Neural cell (in vitro differentiated cells): ENCODE measurements around the gene SLC27A4. TPM values are rescaled to one million over a fixed set of nuclear protein-coding genes. Genes with fewer than 3 reads are reported as not detected.
"Not testable (repeated sequence)": the region's sequence is repeated elsewhere in the genome, so short reads cannot be mapped to it uniquely, and the experiment has no call there.

Experiments used
- H2AFZ ChIP-seq: fragments of 200-600, 300-800 bp; sonication (generic), shearing (Covaris generic); 2 replicates; pipeline ENCODE4 v1.6.0; 2014; ENCODE audit warnings: low read depth, mild to moderate bottlenecking, antibody characterized with exemption, low read length, moderate library complexity
- H3F3A ChIP-seq: fragments of 200-600 bp; shearing (Covaris generic); 2 replicates; pipeline ENCODE4 v1.6.1; 2016; ENCODE audit warnings: mild to moderate bottlenecking, moderate library complexity, mixed read lengths, antibody characterized with exemption, low read length; ENCODE audit not compliant: insufficient read depth, poor library complexity, severe bottlenecking
- H3K27ac ChIP-seq: fragments of 200-600, 300-800 bp; sonication (generic), shearing (Covaris generic); 2 replicates; pipeline ENCODE4 v1.5.1; 2014; ENCODE audit warnings: mild to moderate bottlenecking, low read length, moderate library complexity
- H3K27me3 ChIP-seq: fragments of 300-800, 200-600 bp; sonication (generic), shearing (Covaris generic); 2 replicates; pipeline ENCODE4 v1.6.0; 2014; ENCODE audit warnings: mild to moderate bottlenecking, low read depth, low read length, moderate library complexity; ENCODE audit not compliant: insufficient read depth
- H3K36me3 ChIP-seq: fragments of 300-800, 200-600 bp; sonication (generic), shearing (Covaris generic); 2 replicates; pipeline ENCODE4 v1.5.1; 2014; ENCODE audit warnings: mild to moderate bottlenecking, antibody characterized with exemption, low read length, moderate library complexity; ENCODE audit not compliant: insufficient read depth
- H3K4me2 ChIP-seq: fragments of 300-800, 200-600 bp; sonication (generic), shearing (Covaris generic); 2 replicates; pipeline ENCODE4 v1.6.0; 2014; ENCODE audit warnings: mild to moderate bottlenecking, low read length
- H3K4me3 ChIP-seq: fragments of 300-800, 200-600 bp; sonication (generic), shearing (Covaris generic); 2 replicates; pipeline ENCODE4 v1.5.1; 2014; ENCODE audit warnings: mild to moderate bottlenecking, low read length, moderate library complexity
- H3K79me2 ChIP-seq: fragments of 200-600 bp; shearing (Covaris generic); replicated peaks from 2 replicates; pipeline ENCODE4 v1.6.0; 2014; ENCODE audit warnings: mild to moderate bottlenecking, low read length, moderate library complexity; ENCODE audit not compliant: insufficient read depth
- H3K9ac ChIP-seq: fragments of 300-800, 200-600 bp; sonication (generic), shearing (Covaris generic); 2 replicates; pipeline ENCODE4 v1.6.1; 2016; ENCODE audit warnings: mild to moderate bottlenecking, low read length, mixed read lengths
- H3K9me2 ChIP-seq: fragments of 200-600 bp; shearing (Covaris generic); 2 replicates; pipeline ENCODE4 v1.6.1; 2016; ENCODE audit warnings: mild to moderate bottlenecking, low read length, mixed read lengths; ENCODE audit not compliant: insufficient read depth
- H3K9me3 ChIP-seq: fragments of 200-600, 300-800 bp; sonication (generic), shearing (Covaris generic); 2 replicates; pipeline ENCODE4 v1.6.1; 2016; ENCODE audit warnings: mild to moderate bottlenecking, mixed run types, low read length, moderate library complexity, mixed read lengths
- H4K20me1 ChIP-seq: fragments of 200-600 bp; shearing (Covaris generic); 2 replicates; pipeline ENCODE4 v1.6.1; 2016; ENCODE audit warnings: mild to moderate bottlenecking, mixed run types; ENCODE audit not compliant: insufficient read depth
- EP300 ChIP-seq: fragments of 450-650 bp; conservative IDR thresholded peaks from 2 replicates; pipeline ENCODE4 v1.6.1; 2014; ENCODE audit warnings: antibody characterized with exemption, mild to moderate bottlenecking, moderate library complexity; ENCODE audit not compliant: poor library complexity, severe bottlenecking
- EZH2 ChIP-seq: fragments of 200-600, 300-800 bp; shearing (Covaris generic), sonication (generic); IDR thresholded peaks from 2 replicates; pipeline ENCODE4 v1.6.1; 2014; ENCODE audit warnings: antibody characterized with exemption, low read length, borderline replicate concordance, mild to moderate bottlenecking; ENCODE audit not compliant: insufficient read depth, poor library complexity, severe bottlenecking
- MXI1 ChIP-seq: fragments of 450-650 bp; conservative IDR thresholded peaks from 2 replicates; pipeline ENCODE4 v1.6.1; 2014; ENCODE audit warnings: antibody characterized with exemption, mild to moderate bottlenecking; ENCODE audit not compliant: poor library complexity, severe bottlenecking
- POLR2AphosphoS5 ChIP-seq: IDR thresholded peaks from 2 replicates; pipeline ENCODE4 v1.6.1; 2012
- RAD21 ChIP-seq: fragments of 450-650 bp; conservative IDR thresholded peaks from 2 replicates; pipeline ENCODE4 v1.6.1; 2014; ENCODE audit warnings: antibody characterized with exemption, mild to moderate bottlenecking, moderate library complexity
- SMC3 ChIP-seq: fragments of 450-650 bp; conservative IDR thresholded peaks from 2 replicates; pipeline ENCODE4 v1.6.1; 2014; ENCODE audit warnings: antibody characterized with exemption, mild to moderate bottlenecking, moderate library complexity; ENCODE audit not compliant: poor library complexity
- TAF1 ChIP-seq: IDR thresholded peaks from 2 replicates; pipeline ENCODE4 v1.6.1; 2012; ENCODE audit warnings: low read depth
- polyA plus RNA-seq: library from polyadenylated mRNA; depleted of rRNA; stranded (reverse); fragments of >200 nt; gene quantifications from 2 replicates; pipeline ENCODE4 v1.2.3, GENCODE V29; 2014
- TF ChIP-seq, protein P1 (sequence below): fragments of 450-650 bp; IDR thresholded peaks from 2 replicates; pipeline ENCODE4 v1.5.1; 2014; ENCODE audit warnings: antibody characterized with exemption, mild to moderate bottlenecking, moderate library complexity; ENCODE audit not compliant: poor library complexity, severe bottlenecking
- TF ChIP-seq, protein P2 (sequence below): IDR thresholded peaks from 2 replicates; pipeline ENCODE4 v1.6.1; 2012; ENCODE audit warnings: borderline replicate concordance

SLC27A4 gene
- polyA plus RNA-seq, 1 donor from 2014 or later = 31.6 TPM

DNA sequence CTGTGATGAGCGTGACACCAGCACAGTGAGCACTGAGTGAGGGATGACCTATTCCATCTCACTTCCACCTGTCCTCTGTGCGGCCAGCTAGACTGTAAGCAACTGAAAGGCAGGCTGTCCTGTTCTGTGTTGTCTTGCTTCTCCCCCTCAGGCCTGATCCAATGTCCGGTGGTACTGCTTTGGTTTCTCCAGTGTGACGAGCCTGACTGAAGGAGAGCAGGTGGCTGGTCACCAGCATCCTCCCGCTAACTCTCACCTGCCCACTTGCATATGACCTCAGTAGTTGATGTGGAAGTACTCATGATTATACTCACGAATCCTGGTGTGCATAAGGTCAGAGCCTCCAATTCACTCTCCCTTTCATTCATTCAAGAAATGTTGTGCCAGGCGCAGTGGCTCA lies 2.4 kb upstream of the SLC27A4 start:
- TF ChIP-seq MXI1 (no peak), EP300 (no peak), POLR2AphosphoS5 (no peak), EZH2 (no peak), SMC3 (no peak), TAF1 (no peak), RAD21 (no peak)
- TF ChIP-seq, protein P1, sequence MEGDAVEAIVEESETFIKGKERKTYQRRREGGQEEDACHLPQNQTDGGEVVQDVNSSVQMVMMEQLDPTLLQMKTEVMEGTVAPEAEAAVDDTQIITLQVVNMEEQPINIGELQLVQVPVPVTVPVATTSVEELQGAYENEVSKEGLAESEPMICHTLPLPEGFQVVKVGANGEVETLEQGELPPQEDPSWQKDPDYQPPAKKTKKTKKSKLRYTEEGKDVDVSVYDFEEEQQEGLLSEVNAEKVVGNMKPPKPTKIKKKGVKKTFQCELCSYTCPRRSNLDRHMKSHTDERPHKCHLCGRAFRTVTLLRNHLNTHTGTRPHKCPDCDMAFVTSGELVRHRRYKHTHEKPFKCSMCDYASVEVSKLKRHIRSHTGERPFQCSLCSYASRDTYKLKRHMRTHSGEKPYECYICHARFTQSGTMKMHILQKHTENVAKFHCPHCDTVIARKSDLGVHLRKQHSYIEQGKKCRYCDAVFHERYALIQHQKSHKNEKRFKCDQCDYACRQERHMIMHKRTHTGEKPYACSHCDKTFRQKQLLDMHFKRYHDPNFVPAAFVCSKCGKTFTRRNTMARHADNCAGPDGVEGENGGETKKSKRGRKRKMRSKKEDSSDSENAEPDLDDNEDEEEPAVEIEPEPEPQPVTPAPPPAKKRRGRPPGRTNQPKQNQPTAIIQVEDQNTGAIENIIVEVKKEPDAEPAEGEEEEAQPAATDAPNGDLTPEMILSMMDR = no peak
- TF ChIP-seq, protein P2, sequence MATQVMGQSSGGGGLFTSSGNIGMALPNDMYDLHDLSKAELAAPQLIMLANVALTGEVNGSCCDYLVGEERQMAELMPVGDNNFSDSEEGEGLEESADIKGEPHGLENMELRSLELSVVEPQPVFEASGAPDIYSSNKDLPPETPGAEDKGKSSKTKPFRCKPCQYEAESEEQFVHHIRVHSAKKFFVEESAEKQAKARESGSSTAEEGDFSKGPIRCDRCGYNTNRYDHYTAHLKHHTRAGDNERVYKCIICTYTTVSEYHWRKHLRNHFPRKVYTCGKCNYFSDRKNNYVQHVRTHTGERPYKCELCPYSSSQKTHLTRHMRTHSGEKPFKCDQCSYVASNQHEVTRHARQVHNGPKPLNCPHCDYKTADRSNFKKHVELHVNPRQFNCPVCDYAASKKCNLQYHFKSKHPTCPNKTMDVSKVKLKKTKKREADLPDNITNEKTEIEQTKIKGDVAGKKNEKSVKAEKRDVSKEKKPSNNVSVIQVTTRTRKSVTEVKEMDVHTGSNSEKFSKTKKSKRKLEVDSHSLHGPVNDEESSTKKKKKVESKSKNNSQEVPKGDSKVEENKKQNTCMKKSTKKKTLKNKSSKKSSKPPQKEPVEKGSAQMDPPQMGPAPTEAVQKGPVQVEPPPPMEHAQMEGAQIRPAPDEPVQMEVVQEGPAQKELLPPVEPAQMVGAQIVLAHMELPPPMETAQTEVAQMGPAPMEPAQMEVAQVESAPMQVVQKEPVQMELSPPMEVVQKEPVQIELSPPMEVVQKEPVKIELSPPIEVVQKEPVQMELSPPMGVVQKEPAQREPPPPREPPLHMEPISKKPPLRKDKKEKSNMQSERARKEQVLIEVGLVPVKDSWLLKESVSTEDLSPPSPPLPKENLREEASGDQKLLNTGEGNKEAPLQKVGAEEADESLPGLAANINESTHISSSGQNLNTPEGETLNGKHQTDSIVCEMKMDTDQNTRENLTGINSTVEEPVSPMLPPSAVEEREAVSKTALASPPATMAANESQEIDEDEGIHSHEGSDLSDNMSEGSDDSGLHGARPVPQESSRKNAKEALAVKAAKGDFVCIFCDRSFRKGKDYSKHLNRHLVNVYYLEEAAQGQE = no peak
- H3K9ac ChIP-seq = no peak overlapping the region
- no peaks in the 10 kb centered on the region for H3K9me3 ChIP-seq

DNA sequence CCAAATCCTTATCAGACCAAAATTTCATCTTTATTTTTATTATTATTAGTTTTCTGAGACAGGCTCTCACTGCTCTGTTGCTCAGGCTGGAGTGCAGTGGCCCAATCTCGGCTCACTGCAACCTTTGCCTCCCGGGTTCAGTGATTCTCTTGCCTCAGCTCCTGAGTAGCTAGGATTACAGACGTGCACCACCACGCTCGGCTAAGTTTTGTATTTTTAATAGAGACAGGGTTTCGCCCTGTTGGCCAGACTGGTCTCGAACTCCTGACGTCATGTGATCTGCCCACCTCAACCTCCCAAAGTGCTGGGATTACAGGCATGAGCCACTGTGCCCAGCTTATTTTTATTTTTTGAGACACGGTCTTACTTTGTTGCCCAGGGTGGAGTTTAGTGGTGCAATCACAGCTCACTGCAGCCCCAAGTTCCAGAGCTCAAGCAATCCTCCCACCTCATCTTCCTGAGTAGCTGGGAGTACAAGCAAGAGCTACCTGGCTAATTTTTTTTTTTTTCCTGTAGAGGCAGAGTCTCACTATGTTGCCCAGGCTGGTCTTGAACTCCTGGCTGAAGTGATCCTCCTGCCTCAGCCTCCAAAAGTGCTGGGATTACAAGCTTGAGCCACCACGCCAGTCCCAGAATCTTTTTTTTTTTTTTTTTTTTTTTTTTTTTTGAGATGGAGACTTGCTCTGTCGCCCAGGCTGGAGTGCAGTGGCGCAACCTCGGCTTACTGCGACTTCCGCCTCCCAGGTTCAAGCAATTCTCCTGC lies 1.3 kb upstream of the SLC27A4 start:
- H3K27me3 ChIP-seq, H3K4me2 ChIP-seq, H3K27ac ChIP-seq, H4K20me1 ChIP-seq, H3K4me3 ChIP-seq, H3K9me3 ChIP-seq, H3K79me2 ChIP-seq, H3F3A ChIP-seq, H3K9ac ChIP-seq, H3K9me2 ChIP-seq, H3K36me3 ChIP-seq, H2AFZ ChIP-seq: not testable (repeated sequence)

More for the DNA sequence above, 2.4 kb upstream of the SLC27A4 start:
- H4K20me1 ChIP-seq = no peaks in the 10 kb centered on the region
- H3K9me2 ChIP-seq = no peaks in the 10 kb centered on the region
- no peak overlapping the region for H2AFZ ChIP-seq
- H3K4me2 ChIP-seq = no peak overlapping the region
- H3K27me3 ChIP-seq = no peaks in the 10 kb centered on the region
- no peak overlapping the region for H3K4me3 ChIP-seq
- H3F3A ChIP-seq = no peaks in the 10 kb centered on the region
- no peak overlapping the region for H3K27ac ChIP-seq
- H3K79me2 ChIP-seq = no peaks in the 10 kb centered on the region
- no peaks in the 10 kb centered on the region for H3K36me3 ChIP-seq
